A549 (cell line): ENCODE results near the gene POLR2L.

Experiments
- CBX8 ChIP-seq: fragments of 200-600 bp; sonication (generic); IDR thresholded peaks from 2 replicates; pipeline ENCODE4 v1.6.1; 2016
- HDAC2 ChIP-seq: fragments of 200-600 bp; sonication (generic); IDR thresholded peaks from 2 replicates; pipeline ENCODE4 v1.6.1; 2016
- MYC ChIP-seq: IDR thresholded peaks from 2 replicates; pipeline ENCODE4 v1.6.1; 2012; ENCODE audit warnings: mild to moderate bottlenecking, inconsistent platforms, low read length, improper control_type of control experiment, borderline replicate concordance
- POLR2A ChIP-seq: IDR thresholded peaks from 2 replicates; pipeline ENCODE4 v1.6.1; 2012; ENCODE audit warnings: mild to moderate bottlenecking, low read length
- RCOR1 ChIP-seq: fragments of 150-350 bp; IDR thresholded peaks from 2 replicates; pipeline ENCODE4 v1.6.1; 2014; ENCODE audit warnings: antibody characterized with exemption, low read length, low read depth
- SMC3 ChIP-seq: fragments of >200 bp; sonication (Bioruptor Twin); formaldehyde crosslinking; IDR thresholded peaks from 3 replicates; pipeline ENCODE4 v1.6.1; 2018; ENCODE audit warnings: inconsistent platforms

GRCh38 chr11:825366-826226, 16.7 kb downstream of the POLR2L start:
- no peak for TF ChIP-seq SMC3
- no peak for TF ChIP-seq HDAC2
- no peak for TF ChIP-seq RCOR1
- TF ChIP-seq MYC, result no peak
- no peak for TF ChIP-seq CBX8
- peak; percentile 26; the same call in 1 of the 2 replicates for TF ChIP-seq POLR2A
